ENCODE results near the gene RUVBL2.
"Not testable (repeated sequence)": the region's sequence is repeated elsewhere in the genome, so short reads cannot be mapped to it uniquely, and the experiment has no call there.

The RUVBL2 gene

GRCh38 chr19:49039736-49040135 is 46.0 kb downstream of the RUVBL2 start:
- not testable (repeated sequence) for DNase-seq (ENCODE audit: extremely low read depth, low read depth)

- no peak for DNase-seq (ENCODE audit: extremely low read depth, low read depth)
Observed at GRCh38 chr19:49042177-49042576, 48.5 kb downstream of the RUVBL2 start.

GRCh38 chr19:49042666-49043065 is 49.0 kb downstream of the RUVBL2 start:
- DNase-seq (ENCODE audit: extremely low read depth, low read depth), result not testable (repeated sequence)

More at GRCh38 chr19:49042177-49042576, 48.5 kb downstream of the RUVBL2 start:
- TF ChIP-seq CTCF (IDR thresholded peaks at IDR 0.05; ENCODE audit: low read depth, low read length), result no peak

GRCh38 chr19:49043548-49043947 is 49.9 kb downstream of the RUVBL2 start, which contains the start of gene CGB5:
TSS of gene CGB5 (plus strand) at chr19:49043848. CDS start at chr19:49044210, 362 bp downstream.
- not testable (repeated sequence) for DNase-seq (ENCODE audit: extremely low read depth, low read depth)

- not testable (repeated sequence) for DNase-seq (ENCODE audit: extremely low read depth, low read depth)
Observed at GRCh38 chr19:49049011-49049410, 55.3 kb downstream of the RUVBL2 start, which contains the start of gene CGB8. TSS of gene CGB8 (minus strand) at chr19:49049111. CDS start at chr19:49048739, 372 bp downstream.

GRCh38 chr19:49049834-49050233 is 56.1 kb downstream of the RUVBL2 start:
- not testable (repeated sequence) for DNase-seq (ENCODE audit: extremely low read depth, low read depth)

- DNase-seq (ENCODE audit: extremely low read depth, low read depth), result not testable (repeated sequence)
Observed at GRCh38 chr19:49050376-49051033, 56.8 kb downstream of the RUVBL2 start.

- TF ChIP-seq CTCF (IDR thresholded peaks at IDR 0.05; ENCODE audit: low read depth, low read length), result peak; percentile 19
- no peak for DNase-seq (ENCODE audit: extremely low read depth, low read depth)
Observed at GRCh38 chr19:49056101-49056901, 62.6 kb downstream of the RUVBL2 start.

- DNase-seq (ENCODE audit: extremely low read depth, low read depth), result not testable (repeated sequence)
Observed at GRCh38 chr19:49056902-49057596, 63.4 kb downstream of the RUVBL2 start.

- no peak for TF ChIP-seq CTCF (IDR thresholded peaks at IDR 0.05; ENCODE audit: low read depth, low read length)
- no peak for DNase-seq (ENCODE audit: extremely low read depth, low read depth)
Observed at GRCh38 chr19:49057636-49058234, 64.0 kb downstream of the RUVBL2 start, which contains the start of gene CGB7. TSS of gene CGB7 (minus strand) at chr19:49057749. CDS start at chr19:49055375, 2,374 bp downstream.
